Measurements from ENCODE around the gene OSER1. TPM values are rescaled to one million over a fixed set of nuclear protein-coding genes. Genes with fewer than 3 reads are reported as not detected.
"Not testable (repeated sequence)": the region's sequence is repeated elsewhere in the genome, so short reads cannot be mapped to it uniquely, and the experiment has no call there.

OSER1 gene
- total RNA-seq, 1 donor from 2014 or later = 47.3 TPM

DNA sequence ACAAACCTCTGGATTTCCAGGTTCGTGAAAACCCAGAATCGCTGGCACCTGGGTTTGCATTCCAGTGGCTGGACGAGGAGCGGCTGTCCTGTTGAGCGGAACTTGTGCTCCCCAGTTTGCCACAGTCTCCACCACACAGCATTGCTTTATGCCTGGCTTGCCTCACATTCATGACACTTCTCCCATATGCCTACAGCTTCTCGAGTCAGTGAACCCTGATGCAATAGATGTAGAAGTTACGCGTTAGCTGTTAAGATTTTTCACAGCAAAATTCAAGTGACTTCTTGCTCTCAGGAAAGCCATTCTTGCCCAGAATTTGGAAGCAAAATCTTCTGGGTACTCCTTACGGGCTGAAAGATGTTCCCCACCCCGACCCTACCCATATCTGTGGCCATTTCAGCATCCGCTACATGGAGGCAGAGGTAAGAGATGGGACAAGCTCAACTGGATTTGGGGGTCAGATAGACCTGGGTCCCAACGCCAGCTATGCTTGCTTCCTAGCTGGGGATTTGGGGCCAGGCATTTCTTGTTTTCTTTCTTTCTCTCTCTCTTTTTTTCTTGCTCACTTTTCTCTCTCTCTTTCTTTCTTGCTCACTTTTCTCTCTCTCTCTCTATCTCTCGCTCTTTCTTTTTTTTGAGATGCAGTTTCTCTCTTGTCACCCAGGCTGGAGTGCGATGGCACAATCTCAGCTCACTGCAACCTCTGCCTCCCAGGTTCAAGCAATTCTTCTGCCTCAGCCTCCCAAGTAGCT, 24.2 kb upstream of the OSER1 start:
- intact Hi-C loops (cut with micrococcal nuclease) = no loop called here
- peaks cover 1% of the 10 kb centered on the region for H3K9me3 Mint-ChIP-seq
- H3K4me3 Mint-ChIP-seq = no peak overlapping the region
- no peaks in the 10 kb centered on the region for H3K4me1 Mint-ChIP-seq
- DNase-seq (no peak), ATAC-seq (ENCODE audit: low read depth) (no peak)
- peaks cover 4% of the 10 kb centered on the region for H3K27me3 Mint-ChIP-seq
- H3K36me3 Mint-ChIP-seq (ENCODE audit: low read depth) = no peaks in the 10 kb centered on the region
- ChIA-PET CTCF (interaction anchor here (0.7 kb wide), 1 partner anchor 43 kb away, joined by 5 read pairs; no protein-coding TSS in a partner anchor), POLR2A (no interaction called here)
- no peak overlapping the region for H3K27ac Mint-ChIP-seq
- TF ChIP-seq, protein P1, sequence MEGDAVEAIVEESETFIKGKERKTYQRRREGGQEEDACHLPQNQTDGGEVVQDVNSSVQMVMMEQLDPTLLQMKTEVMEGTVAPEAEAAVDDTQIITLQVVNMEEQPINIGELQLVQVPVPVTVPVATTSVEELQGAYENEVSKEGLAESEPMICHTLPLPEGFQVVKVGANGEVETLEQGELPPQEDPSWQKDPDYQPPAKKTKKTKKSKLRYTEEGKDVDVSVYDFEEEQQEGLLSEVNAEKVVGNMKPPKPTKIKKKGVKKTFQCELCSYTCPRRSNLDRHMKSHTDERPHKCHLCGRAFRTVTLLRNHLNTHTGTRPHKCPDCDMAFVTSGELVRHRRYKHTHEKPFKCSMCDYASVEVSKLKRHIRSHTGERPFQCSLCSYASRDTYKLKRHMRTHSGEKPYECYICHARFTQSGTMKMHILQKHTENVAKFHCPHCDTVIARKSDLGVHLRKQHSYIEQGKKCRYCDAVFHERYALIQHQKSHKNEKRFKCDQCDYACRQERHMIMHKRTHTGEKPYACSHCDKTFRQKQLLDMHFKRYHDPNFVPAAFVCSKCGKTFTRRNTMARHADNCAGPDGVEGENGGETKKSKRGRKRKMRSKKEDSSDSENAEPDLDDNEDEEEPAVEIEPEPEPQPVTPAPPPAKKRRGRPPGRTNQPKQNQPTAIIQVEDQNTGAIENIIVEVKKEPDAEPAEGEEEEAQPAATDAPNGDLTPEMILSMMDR (IDR thresholded peaks at IDR 0.05) = no peak

DNA sequence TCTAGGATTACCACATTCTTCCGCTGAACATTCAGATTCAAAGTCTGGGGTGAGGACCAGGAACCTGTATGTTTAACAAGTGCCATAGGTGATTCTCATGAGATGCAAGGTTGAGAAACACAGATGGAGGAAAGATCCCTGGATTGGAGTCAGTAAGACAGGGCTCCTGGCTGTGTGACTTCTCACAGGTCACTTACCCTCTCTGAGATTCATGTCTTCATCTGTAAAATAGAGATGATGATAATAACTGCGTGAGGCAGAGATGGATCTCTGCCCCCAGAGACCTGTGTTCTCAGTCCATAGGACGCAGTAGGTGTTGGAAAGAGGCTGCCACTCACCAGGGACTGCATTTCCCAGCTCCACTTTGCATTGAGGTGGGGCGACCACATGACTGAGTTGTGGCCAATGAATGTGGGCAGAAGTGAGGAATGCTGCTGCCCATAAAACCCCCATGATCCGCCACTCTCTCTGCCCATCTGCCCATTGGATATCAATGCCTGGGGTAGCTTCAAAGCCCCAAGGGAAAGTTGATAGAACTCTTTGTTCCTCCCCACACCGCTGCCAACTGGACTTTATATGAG, 23.0 kb upstream of the OSER1 start:
- Mint-ChIP-seq H3K9me3 (no peaks in the 10 kb centered on the region), H3K27ac (no peak overlapping the region), H3K4me1 (no peaks in the 10 kb centered on the region), H3K4me3 (no peak overlapping the region), H3K27me3 (no peaks in the 10 kb centered on the region), H3K36me3 (ENCODE audit: low read depth) (no peaks in the 10 kb centered on the region)
- ATAC-seq (ENCODE audit: low read depth) (no peak), DNase-seq (no peak)
- CTCF ChIA-PET = no interaction called here
- POLR2A ChIA-PET = no interaction called here
- intact Hi-C loops (cut with micrococcal nuclease) = no loop called here
- TF ChIP-seq, protein P1 (IDR thresholded peaks at IDR 0.05) = no peak

DNA sequence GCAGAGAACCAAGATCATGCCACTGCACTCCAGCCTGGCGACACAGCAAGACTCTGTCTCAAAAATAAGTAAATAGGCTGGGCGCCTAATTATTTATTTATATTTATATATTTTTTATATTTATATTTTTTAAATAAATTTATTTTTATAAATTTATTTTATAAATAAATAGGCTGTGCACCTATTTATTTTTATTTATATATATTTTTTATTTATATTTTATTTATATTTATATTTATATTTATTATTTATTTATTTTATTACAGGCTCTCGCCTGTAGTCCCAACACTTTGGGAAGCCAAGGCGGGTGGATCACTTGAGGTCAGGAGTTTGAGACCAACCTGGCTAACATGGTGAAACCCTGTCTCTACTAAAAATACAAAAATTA, 21.9 kb upstream of the OSER1 start:
- H3K4me1 Mint-ChIP-seq; H3K27ac Mint-ChIP-seq; POLR2A ChIA-PET; H3K36me3 Mint-ChIP-seq (ENCODE audit: low read depth); H3K4me3 Mint-ChIP-seq; H3K27me3 Mint-ChIP-seq; H3K9me3 Mint-ChIP-seq; CTCF ChIA-PET; ATAC-seq (ENCODE audit: low read depth); intact Hi-C loops (cut with micrococcal nuclease); DNase-seq: not testable (repeated sequence)

DNA sequence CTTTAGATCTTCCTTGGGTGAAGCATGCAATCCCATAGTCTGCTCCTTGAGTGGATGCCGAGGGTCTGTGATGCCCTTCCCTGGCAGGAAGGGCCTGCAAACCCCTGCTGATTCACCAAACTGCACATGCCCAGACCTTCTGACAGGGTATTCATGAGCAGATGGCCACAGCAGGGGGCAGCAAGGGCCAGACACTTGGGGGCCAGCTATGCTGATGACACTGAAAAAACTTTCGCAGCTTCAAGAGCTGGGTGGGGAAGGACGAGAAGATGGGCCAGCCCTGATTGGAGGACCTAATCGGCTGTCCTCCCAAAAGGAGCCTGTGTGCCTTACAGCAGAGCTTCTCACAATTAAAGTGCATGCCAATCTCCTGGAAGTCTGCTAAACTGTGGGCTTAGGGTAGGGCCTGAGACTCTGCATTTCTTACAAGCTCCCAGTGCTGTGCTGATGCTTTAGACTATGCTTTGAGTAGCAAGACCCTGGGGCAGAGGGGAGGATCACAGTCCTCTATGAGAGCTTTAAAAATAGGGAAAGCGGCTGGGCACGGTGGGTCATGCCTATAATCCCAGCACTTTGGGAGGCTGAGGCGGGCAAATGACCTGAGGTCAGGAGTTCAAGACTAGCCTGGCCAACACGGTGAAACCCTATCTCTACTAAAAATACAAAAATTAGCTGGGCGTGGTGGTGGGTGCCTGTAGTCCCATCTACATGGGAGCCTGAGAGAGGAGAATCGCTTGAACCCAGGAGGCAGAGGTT, 21.3 kb upstream of the OSER1 start:
- CTCF ChIA-PET = no interaction called here
- no peak for DNase-seq
- POLR2A ChIA-PET = no interaction called here
- ATAC-seq (ENCODE audit: low read depth) = no peak
- intact Hi-C loops (cut with micrococcal nuclease) = no loop called here
- no peaks in the 10 kb centered on the region for H3K27me3 Mint-ChIP-seq
- no peaks in the 10 kb centered on the region for H3K36me3 Mint-ChIP-seq (ENCODE audit: low read depth)
- no peaks in the 10 kb centered on the region for H3K9me3 Mint-ChIP-seq
- TF ChIP-seq, protein P1 (IDR thresholded peaks at IDR 0.05) = no peak
- no peak overlapping the region for H3K4me3 Mint-ChIP-seq
- no peaks in the 10 kb centered on the region for H3K4me1 Mint-ChIP-seq
- H3K27ac Mint-ChIP-seq = no peak overlapping the region

DNA sequence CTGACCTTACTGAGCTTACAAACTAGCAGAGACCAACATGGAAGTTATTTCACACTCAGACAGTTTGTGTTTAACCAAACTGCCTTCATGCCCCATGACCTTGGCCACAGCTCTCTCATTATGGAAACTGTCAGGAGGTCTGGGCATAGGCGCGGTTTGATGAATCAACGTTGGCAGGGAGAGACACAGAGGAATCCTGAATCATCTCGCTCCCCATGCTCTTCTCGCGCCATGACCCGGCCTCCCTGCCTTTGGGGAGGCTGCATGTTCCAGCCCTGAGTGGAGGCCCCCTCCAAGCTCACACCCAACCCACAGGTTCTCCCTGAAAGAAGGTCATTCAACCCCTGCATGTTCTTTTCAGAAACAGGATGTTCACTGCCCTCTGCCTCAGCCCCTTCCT, 20.6 kb upstream of the OSER1 start:
- DNase-seq (no peak), ATAC-seq (ENCODE audit: low read depth) (no peak)
- Mint-ChIP-seq H3K36me3 (ENCODE audit: low read depth) (no peaks in the 10 kb centered on the region), H3K4me1 (no peaks in the 10 kb centered on the region), H3K9me3 (no peaks in the 10 kb centered on the region), H3K27me3 (no peaks in the 10 kb centered on the region), H3K4me3 (no peak overlapping the region), H3K27ac (no peak overlapping the region)
- CTCF ChIA-PET = no interaction called here
- POLR2A ChIA-PET = no interaction called here
- TF ChIP-seq, protein P1 (IDR thresholded peaks at IDR 0.05) = no peak
- intact Hi-C loops (cut with micrococcal nuclease) = no loop called here
